ENCODE results near the gene EIF6.

DNA sequence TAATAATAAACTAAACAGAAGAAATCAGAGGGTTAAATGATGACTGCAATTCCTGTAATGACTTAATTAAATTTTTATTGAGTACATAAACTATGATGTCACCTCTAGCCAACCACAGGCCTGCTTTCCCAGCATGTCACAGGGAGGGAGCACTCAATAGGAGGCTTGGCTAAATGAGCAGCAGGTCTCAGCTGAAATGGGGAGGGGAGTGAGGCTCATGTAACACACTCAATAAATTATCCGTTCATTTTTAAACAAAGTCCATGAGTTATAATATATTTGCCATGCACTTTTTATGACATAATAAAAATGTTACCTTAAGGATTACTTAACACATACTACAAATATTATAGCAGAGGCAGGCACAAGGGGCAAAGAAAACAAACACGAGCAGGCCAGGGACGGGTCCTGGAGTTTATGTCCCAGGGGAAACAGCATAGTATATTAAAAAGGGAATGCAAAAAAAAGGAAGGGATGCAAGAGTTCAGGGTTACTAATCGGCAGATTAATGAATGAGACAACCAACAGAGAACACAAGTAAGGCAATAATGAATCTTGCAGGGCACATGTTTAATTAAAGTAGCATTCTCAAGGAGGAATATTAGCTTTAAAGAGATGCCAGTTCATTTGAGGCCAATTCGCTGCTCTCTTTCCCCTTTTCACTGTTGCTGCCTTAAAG, 34.8 kb upstream of the EIF6 start:
- TF ChIP-seq TAF1 (conservative IDR thresholded peaks at IDR 0.05) (no peak), YY1 (IDR thresholded peaks at IDR 0.05) (no peak)
- TF ChIP-seq, protein P1, sequence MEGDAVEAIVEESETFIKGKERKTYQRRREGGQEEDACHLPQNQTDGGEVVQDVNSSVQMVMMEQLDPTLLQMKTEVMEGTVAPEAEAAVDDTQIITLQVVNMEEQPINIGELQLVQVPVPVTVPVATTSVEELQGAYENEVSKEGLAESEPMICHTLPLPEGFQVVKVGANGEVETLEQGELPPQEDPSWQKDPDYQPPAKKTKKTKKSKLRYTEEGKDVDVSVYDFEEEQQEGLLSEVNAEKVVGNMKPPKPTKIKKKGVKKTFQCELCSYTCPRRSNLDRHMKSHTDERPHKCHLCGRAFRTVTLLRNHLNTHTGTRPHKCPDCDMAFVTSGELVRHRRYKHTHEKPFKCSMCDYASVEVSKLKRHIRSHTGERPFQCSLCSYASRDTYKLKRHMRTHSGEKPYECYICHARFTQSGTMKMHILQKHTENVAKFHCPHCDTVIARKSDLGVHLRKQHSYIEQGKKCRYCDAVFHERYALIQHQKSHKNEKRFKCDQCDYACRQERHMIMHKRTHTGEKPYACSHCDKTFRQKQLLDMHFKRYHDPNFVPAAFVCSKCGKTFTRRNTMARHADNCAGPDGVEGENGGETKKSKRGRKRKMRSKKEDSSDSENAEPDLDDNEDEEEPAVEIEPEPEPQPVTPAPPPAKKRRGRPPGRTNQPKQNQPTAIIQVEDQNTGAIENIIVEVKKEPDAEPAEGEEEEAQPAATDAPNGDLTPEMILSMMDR (IDR thresholded peaks at IDR 0.05; ENCODE audit: low read depth, low read length, missing input control) = no peak
- TF ChIP-seq, protein P2, sequence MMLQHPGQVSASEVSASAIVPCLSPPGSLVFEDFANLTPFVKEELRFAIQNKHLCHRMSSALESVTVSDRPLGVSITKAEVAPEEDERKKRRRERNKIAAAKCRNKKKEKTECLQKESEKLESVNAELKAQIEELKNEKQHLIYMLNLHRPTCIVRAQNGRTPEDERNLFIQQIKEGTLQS (IDR thresholded peaks at IDR 0.05) = no peak
- TF ChIP-seq, protein P3, sequence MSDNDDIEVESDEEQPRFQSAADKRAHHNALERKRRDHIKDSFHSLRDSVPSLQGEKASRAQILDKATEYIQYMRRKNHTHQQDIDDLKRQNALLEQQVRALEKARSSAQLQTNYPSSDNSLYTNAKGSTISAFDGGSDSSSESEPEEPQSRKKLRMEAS (IDR thresholded peaks at IDR 0.05) = no peak

Measured in liver (tissue), 3 donors.